HepG2 (cell line): ENCODE measurements around the gene ANKRD42. TPM values are rescaled to one million over a fixed set of nuclear protein-coding genes. Genes with fewer than 3 reads are reported as not detected.

ENCODE experiments used
- AFF4 ChIP-seq: sonication (generic); formaldehyde crosslinking; IDR thresholded peaks from 2 replicates; pipeline ENCODE4 v1.4.0; 2020; ENCODE audit warnings: missing genetic modification reagents
- ARNTL ChIP-seq: sonication (generic); formaldehyde crosslinking; IDR thresholded peaks from 2 replicates; pipeline ENCODE4 v1.4.0; 2020; ENCODE audit warnings: mild to moderate bottlenecking, missing genetic modification reagents
- EZH2 ChIP-seq: conservative IDR thresholded peaks from 2 replicates; pipeline ENCODE4 v1.6.1; 2012; ENCODE audit warnings: mild to moderate bottlenecking, low read depth, low read length, moderate library complexity
- FOXJ3 ChIP-seq: sonication (generic); formaldehyde crosslinking; IDR thresholded peaks from 2 replicates; pipeline ENCODE4 v1.4.0; 2020; ENCODE audit warnings: missing genetic modification reagents, mild to moderate bottlenecking, borderline replicate concordance
- GATA4 ChIP-seq: sonication (generic); IDR thresholded peaks from 2 replicates; pipeline ENCODE4 v1.6.1; 2016; ENCODE audit warnings: antibody characterized with exemption, low read depth, borderline replicate concordance
- KDM2A ChIP-seq: sonication (generic); formaldehyde crosslinking; IDR thresholded peaks from 2 replicates; pipeline ENCODE4 v1.4.0; 2020; ENCODE audit warnings: low read depth, missing genetic modification reagents, borderline replicate concordance
- NRL ChIP-seq: sonication (generic); formaldehyde crosslinking; IDR thresholded peaks from 2 replicates; pipeline ENCODE4 v1.5.0; 2020; ENCODE audit warnings: missing genetic modification reagents, mild to moderate bottlenecking, moderate library complexity, borderline replicate concordance
- RXRA ChIP-seq: sonication (generic); formaldehyde crosslinking; IDR thresholded peaks from 2 replicates; pipeline ENCODE4 v1.5.1; 2020; ENCODE audit warnings: missing genetic modification reagents
- SNAPC4 ChIP-seq: sonication (generic); formaldehyde crosslinking; IDR thresholded peaks from 2 replicates; pipeline ENCODE4 v1.4.0; 2020; ENCODE audit warnings: mild to moderate bottlenecking, missing genetic modification reagents
- SRY ChIP-seq: sonication (generic); formaldehyde crosslinking; IDR thresholded peaks from 2 replicates; pipeline ENCODE4 v1.8.0; 2022; ENCODE audit warnings: mild to moderate bottlenecking, missing genetic modification reagents
- XRCC5 ChIP-seq: fragments of 200-400 bp; formaldehyde crosslinking; optimal IDR thresholded peaks from 2 replicates; pipeline ENCODE3; 2017; ENCODE audit warnings: mild to moderate bottlenecking, low read length
- ZMYM2 ChIP-seq: sonication (generic); formaldehyde crosslinking; IDR thresholded peaks from 2 replicates; pipeline ENCODE4 v1.8.0; 2022; ENCODE audit warnings: mild to moderate bottlenecking, missing genetic modification reagents
- ZNF44 ChIP-seq: sonication (generic); formaldehyde crosslinking; IDR thresholded peaks from 2 replicates; pipeline ENCODE4 v1.5.1; 2020; ENCODE audit warnings: mild to moderate bottlenecking, missing genetic modification reagents
- ZNF501 ChIP-seq: sonication (generic); formaldehyde crosslinking; IDR thresholded peaks from 2 replicates; pipeline ENCODE4 v1.5.1; 2020; ENCODE audit warnings: mild to moderate bottlenecking, moderate library complexity, missing genetic modification reagents
- ZNF562 ChIP-seq: sonication (generic); formaldehyde crosslinking; IDR thresholded peaks from 2 replicates; pipeline ENCODE4 v1.8.0; 2022; ENCODE audit warnings: missing genetic modification reagents, borderline replicate concordance
- ZNF891 ChIP-seq: sonication (generic); formaldehyde crosslinking; IDR thresholded peaks from 2 replicates; pipeline ENCODE4 v1.5.0; 2020; ENCODE audit warnings: mild to moderate bottlenecking, missing genetic modification reagents
- ZSCAN9 ChIP-seq: IDR thresholded peaks from 2 replicates; pipeline ENCODE4 v1.6.1; 2016; ENCODE audit warnings: borderline replicate concordance
- polyA plus RNA-seq, 8 experiments: library from polyadenylated mRNA; depleted of rRNA in 3 of 8; stranded (reverse) in 7 of 8; unstranded in 1 of 8; fragments of >200 nt; fragmentation: Illumina TruSeq in 4 of 8; extraction: Trizol in 4 of 8; gene quantifications; 2 replicates each; pipeline versions ENCODE4 v1.2.1 to v1.2.3, GENCODE V29; 2011 to 2016; ENCODE audit warnings: low read depth in 4 of 8, missing spikeins in 1 of 8, mixed read lengths in 1 of 8; ENCODE audit not compliant: insufficient read depth in 1 of 8
- total RNA-seq, 5 experiments: library from RNA; depleted of rRNA; stranded (reverse); fragments of >200 nt; fragmentation: Illumina TruSeq; extraction: Trizol; gene quantifications; 2 replicates each; pipeline ENCODE4 v1.2.3, GENCODE V29; 2016; ENCODE audit warnings: low read depth in 1 of 5
- TF ChIP-seq, protein P1 (sequence below): sonication (generic); formaldehyde crosslinking; IDR thresholded peaks from 2 replicates; pipeline ENCODE4 v1.4.0; 2020; ENCODE audit warnings: mild to moderate bottlenecking, low read depth, missing genetic modification reagents
- TF ChIP-seq, protein P2 (sequence below): sonication (generic); formaldehyde crosslinking; IDR thresholded peaks from 2 replicates; pipeline ENCODE4 v1.5.0; 2020; ENCODE audit warnings: missing genetic modification reagents

The ANKRD42 gene
- total and polyA plus RNA-seq, 2 of the 13 experiments (the other 11 are each of a cell fraction or from before 2014, with no cell fraction given) = 2.2 to 3.7 TPM

DNA sequence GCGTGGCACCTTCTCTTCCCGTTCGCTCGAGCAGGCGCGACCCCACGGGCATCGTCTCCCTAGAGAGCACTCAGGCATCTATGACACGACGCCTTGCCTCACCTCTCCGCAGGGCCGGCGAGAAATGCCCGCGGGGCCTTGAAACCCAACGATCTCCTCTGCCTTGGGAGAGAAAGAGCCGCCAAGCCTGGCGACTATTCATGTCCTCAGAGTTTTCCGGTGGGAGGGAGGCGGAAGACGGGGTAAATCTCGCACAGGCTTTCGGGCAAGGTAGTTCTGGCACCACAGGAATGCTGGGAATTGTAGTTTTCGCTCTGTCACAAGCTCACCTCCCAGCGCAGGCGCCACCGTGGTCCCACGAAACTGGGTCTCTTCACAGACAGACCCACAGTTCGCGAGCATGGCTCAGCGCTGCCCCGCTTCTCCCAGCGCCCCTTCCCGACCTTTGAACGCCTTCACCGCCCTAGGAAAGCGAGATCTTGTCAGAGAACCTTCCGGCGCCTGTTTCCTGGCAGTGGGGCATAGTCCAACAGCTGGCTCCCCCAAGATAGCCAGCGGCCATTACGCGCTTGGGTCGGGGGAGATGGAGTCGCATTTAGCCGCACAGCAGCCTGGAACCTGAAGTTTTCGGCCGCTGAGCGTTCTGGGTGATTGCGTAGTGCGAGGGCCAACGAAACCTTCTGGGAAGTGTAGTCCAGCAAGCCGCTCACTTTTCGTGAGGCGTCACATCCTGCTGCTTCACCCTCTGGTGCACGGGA is 92.4 kb downstream of the ANKRD42 start, which contains the start of gene CCDC90B (continued):
- TF ChIP-seq SNAPC4 (peak; percentile 79; the same call in 1 of the 2 replicates), SRY (CRISPR knock-in tag) (peak; percentile 92), EZH2 (no peak), ZNF501 (CRISPR knock-in tag) (peak; percentile 88), ARNTL (CRISPR knock-in tag) (no peak), KDM2A (CRISPR knock-in tag) (peak; percentile 92), ZNF44 (CRISPR knock-in tag) (peak; percentile 82; the same call in 1 of the 2 replicates), FOXJ3 (0 out of 2 replicates have a peak, but pooled peaks have one; percentile 28), NRL (CRISPR knock-in tag) (peak; percentile 76; the same call in 1 of the 2 replicates), ZNF562 (CRISPR knock-in tag) (no peak), GATA4 (peak; percentile 69), ZNF891 (peak; percentile 83), ZSCAN9 (CRISPR knock-in tag) (peak; percentile 51), XRCC5 (peak; percentile 52), ZMYM2 (CRISPR knock-in tag) (0 out of 2 replicates have a peak, but pooled peaks have one; percentile 35), RXRA (CRISPR knock-in tag) (peak; percentile 82; the same call in 1 of the 2 replicates), AFF4 (CRISPR knock-in tag) (peak; percentile 59; the same call in 1 of the 2 replicates)
- TF ChIP-seq, protein P1, sequence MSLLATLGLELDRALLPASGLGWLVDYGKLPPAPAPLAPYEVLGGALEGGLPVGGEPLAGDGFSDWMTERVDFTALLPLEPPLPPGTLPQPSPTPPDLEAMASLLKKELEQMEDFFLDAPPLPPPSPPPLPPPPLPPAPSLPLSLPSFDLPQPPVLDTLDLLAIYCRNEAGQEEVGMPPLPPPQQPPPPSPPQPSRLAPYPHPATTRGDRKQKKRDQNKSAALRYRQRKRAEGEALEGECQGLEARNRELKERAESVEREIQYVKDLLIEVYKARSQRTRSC (CRISPR knock-in tag) = no peak
- TF ChIP-seq, protein P2, sequence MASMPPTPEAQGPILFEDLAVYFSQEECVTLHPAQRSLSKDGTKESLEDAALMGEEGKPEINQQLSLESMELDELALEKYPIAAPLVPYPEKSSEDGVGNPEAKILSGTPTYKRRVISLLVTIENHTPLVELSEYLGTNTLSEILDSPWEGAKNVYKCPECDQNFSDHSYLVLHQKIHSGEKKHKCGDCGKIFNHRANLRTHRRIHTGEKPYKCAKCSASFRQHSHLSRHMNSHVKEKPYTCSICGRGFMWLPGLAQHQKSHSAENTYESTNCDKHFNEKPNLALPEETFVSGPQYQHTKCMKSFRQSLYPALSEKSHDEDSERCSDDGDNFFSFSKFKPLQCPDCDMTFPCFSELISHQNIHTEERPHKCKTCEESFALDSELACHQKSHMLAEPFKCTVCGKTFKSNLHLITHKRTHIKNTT (CRISPR knock-in tag) = no peak
